NT2/D1 (cell line): Measurements from ENCODE around the gene AGTR1.

Experiments
- YY1 ChIP-seq: IDR thresholded peaks from 2 replicates; pipeline ENCODE4 v1.6.1; 2011; ENCODE audit not compliant: insufficient read length, insufficient read depth
- ZNF274 ChIP-seq: IDR thresholded peaks from 2 replicates; pipeline ENCODE4 v1.6.1; 2011; ENCODE audit warnings: mild to moderate bottlenecking, low read depth, low read length

DNA sequence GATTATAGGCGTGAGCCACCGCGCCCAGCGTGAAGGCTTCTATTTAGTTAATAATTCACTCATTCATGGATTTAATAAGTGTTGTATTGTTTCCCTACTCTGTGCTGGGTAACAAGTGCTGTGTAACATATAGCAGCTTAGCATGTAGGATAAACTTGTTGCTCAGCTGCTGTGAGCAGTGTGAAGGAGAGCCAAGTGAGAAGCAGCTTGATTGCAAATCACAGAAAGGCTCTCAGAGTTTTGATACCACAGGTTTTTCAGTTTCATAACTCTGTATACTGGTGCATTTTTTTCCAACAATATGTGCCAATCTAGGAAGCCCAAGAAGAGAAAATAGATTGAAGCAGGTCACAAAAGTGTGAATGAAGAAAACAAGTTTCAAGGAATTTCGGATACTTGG is 48.4 kb downstream of the AGTR1 start:
- TF ChIP-seq ZNF274 (no peak), YY1 (no peak)
